HG03097 (cell line): Measurements from ENCODE around the gene PDYN.
"Not testable (repeated sequence)": the region's sequence is repeated elsewhere in the genome, so short reads cannot be mapped to it uniquely, and the experiment has no call there.

ENCODE experiments used
- ATAC-seq: cut with Tn5 transposase; IDR thresholded peaks from one replicate; pipeline ENCODE4 v1.9.1; 2021; ENCODE audit not compliant: unreplicated experiment, low FRiP score

Gene PDYN

DNA sequence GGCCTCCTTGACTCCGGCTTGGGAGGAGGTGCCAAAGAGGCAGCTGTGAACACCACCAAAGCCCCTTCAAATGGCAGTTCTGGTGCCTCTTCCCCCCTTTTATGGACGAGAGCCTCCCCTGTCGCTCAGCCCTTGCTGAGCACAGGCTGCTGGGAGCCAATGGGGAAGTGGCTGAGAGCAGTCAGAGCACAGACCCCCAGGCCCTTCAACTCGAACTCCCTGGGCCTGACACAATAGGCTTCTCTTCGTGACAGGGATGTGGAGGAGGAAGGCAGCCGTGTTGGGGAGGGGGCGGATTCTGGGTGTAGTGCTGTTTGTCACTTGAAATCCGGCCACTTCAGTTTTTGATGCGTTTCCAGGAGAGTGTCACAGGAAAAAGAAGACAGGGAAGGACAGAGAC is at the start of gene PDYN:
Gene PDYN, minus strand, starts transcription at position 73 of the 400 bp plus-strand sequence. CDS start 10,974 bp downstream, outside the sequence.
- ATAC-seq: no peak

- ATAC-seq: no peak
Measured at GRCh38 chr20:2042400-2042799, 48.5 kb upstream of the PDYN start.

GRCh38 chr20:2038161-2038560 is 44.3 kb upstream of the PDYN start:
- no peak for ATAC-seq

GRCh38 chr20:2037296-2037914 is 43.5 kb upstream of the PDYN start:
- ATAC-seq: no peak

DNA sequence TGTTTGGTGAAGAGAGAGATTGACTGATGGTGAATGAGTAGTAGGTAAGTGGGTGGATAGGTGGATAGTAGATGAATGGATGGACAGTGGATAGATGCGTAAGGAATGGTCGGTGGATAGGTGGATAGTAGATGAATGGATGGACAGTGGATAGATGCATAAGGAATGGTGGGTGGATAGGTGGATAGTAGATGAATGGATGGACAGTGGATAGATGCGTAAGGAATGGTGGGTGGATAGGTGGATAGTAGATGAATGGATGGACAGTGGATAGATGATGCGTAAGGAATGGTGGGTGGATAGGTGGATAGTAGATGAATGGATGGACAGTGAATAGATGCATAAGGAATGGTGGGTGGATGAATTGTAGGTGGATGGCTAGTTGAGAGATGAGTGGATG is 42.5 kb upstream of the PDYN start:
- ATAC-seq: not testable (repeated sequence)

DNA sequence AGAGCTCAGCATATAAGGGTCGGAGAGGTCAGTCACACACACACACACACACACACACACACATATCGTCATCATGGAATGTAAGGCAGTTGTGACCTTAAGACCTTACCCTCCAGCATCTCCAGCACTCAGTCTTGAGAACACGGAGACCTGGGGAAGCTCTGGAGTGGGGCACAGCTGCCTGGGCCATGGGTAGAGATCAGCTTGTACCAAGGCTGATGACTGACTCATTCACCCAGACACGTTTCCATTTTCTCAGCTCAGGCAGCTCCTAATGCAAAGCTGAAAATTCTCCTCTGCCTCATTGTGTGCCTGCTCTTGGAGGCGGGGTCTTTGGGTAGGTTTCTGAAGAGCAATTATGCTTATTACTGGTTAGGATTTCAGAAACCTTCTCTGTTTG is 38.3 kb upstream of the PDYN start:
- no peak for ATAC-seq

- ATAC-seq: no peak
Measured at GRCh38 chr20:2026514-2026913, 32.7 kb upstream of the PDYN start.

GRCh38 chr20:2026004-2026403 is 32.1 kb upstream of the PDYN start:
- no peak for ATAC-seq

DNA sequence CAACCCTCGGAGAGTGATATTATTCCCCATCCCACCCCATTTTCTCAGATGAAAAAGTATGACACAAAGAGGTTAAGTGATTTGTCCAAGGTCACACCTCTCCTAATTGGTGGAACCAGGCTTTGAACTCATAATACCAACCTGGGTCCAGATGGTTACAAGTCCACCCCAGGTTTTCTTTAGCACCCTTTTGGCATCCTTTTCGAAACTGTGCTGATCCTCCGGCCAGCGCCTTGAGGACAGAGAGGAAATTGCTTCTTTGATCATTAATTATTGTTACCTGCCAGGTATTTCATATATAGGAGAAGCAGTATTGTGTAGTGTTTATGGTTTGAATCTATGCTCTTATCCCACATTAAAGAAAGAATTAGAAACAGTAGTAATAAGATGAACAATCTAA is 29.3 kb upstream of the PDYN start:
- ATAC-seq: no peak

DNA sequence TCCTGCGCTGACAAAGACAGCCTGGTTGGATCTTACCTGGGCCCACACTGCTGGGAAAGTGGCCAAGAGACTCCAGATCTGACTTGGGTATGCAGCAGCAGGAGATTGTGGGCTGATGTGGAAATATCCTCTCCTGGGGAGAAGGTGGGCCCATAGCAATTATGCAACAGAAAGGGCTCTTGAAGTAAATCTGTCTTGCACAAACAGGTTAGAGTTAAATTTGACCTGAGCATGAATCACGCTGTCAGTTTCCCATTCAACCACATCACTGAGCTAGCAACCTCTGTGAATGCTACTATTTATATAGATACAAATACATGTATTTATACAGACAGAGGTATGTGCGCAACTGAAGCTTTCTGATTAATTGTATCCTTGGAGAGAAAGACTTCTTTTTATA is 28.3 kb upstream of the PDYN start:
- no peak for ATAC-seq

DNA sequence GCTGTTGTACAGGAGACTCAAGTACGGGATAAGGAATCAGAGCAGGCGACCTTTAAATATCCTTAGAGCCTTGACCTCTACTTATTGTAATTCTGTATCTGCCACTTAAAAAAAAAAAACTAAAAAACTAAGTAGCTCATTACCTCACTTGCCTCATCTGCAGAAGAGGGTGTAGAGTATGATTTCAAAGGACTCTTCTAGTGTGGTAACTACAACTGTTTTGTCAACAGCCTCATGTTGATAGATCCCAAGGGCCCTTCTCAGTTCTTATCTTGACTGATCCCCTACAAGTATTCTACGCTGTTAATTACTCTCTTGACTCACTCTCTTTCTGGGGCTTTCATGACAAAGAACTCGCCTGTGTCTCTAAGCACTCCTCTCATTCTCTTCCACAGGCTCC is 16.7 kb upstream of the PDYN start:
- no peak for ATAC-seq

DNA sequence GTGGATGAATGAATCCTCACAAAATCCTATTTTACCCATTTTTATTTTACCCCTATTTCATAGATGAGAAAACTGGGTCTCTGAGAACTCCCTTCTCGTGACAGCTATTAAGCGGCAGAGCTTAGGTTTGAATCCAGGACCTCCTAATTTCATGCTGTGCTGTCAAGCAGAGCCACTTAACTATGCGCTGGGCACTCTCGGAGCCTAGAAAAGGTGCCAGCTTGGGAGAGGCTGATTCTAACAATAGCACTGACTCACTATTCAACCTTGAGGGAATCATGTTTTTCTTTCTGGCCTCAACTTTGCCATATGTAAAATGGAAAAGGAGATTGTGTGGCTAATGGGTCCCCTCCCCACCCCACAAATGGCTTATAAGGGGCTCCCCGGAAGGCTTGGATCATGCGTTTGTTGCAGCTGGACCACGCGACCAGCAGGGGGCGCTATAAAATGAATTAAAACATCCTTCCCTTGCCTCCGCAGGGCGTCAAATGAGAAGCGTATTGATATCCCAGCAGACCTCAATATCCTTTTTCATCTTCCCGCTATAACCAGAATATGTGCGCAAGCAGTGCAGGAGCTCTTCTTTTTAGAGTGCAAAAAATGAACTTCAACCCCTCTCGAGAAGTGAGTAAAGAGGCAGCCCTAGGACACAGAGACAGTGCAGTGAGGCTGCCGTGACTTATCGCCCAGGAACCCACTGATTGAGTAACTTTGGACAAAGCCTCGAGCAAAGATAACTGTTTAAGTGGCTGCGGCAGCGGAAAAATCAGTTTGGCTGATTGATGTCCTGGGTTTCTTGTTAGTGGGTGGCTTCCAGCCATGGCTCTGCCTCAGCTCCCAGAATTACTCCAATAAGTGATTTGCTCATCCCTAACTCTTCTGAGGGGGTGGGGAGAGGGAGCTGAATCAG is 12.8 kb upstream of the PDYN start:
- ATAC-seq: no peak

DNA sequence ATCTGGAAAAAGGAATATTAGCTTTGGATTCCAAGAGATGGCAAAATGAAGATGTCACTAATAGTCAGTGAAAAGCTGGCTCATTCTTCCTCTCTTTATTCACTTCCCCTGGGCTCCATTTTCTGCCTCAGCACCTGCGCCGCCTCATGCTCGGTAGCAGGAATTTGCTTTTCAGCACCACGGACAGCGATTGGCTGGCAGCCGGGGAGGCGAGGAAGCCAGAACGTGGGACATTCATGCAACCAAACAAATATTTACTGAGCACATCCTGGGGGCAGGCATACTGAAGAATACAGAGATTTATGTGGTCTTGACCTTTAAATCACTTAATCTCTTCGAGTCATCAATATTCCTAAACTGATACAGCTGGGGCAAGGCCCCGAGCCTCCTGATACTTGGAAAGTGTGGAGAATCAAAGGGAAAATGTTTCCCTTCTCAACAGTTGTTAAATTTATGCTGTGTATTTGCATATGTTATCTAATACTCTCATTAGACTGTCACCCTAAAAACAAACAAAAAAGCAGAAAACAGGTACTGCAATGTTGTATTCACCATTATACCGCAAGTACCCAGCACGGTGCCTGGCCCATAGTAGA is 12.1 kb upstream of the PDYN start:
- no peak for ATAC-seq

- no peak for ATAC-seq
Measured at GRCh38 chr20:2005359-2005758, 11.5 kb upstream of the PDYN start.

- ATAC-seq: no peak
Measured at GRCh38 chr20:2004171-2004570, 10.3 kb upstream of the PDYN start.

GRCh38 chr20:2002365-2002764 is 8.5 kb upstream of the PDYN start:
- no peak for ATAC-seq

- no peak for ATAC-seq
Measured at GRCh38 chr20:2001119-2001518, 7.3 kb upstream of the PDYN start.

DNA sequence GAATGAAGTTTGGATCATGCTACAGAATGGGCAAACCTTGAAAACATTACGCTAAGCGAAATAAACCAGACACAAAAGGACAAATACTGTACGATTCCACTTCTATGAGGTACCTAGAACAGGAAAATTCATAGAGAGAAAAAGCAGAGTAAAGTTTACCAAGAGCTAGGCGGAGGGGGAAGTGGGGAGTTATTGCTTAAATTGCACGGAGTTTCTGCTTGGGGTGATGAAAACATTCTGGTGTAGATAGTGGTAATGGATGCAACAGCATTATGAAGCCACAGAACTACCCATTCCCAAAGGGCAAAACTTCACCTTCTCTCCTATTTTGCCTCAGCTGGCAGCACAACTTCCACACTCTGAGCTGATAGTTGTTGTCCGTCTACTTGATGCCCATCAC is 6.4 kb upstream of the PDYN start:
- ATAC-seq: no peak

DNA sequence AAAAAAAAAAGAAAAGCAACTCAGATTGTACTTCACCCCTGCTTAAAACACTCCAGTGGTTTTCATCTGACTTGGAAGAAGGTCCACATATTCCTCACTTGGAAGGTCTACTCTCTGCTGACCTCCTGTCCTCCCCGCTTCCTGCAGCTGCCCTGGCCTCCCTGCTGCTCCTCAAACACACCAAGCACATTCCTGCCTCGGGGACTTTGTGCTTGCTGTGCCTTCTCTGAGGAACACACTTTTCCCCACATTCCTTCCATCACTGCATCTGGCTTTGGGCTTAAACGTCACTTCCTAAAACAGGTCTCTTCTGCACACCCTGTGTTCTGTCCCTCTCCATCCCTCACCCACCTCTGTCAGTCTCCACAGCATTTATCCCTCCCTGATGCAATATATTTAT is 4.9 kb upstream of the PDYN start:
- no peak for ATAC-seq

DNA sequence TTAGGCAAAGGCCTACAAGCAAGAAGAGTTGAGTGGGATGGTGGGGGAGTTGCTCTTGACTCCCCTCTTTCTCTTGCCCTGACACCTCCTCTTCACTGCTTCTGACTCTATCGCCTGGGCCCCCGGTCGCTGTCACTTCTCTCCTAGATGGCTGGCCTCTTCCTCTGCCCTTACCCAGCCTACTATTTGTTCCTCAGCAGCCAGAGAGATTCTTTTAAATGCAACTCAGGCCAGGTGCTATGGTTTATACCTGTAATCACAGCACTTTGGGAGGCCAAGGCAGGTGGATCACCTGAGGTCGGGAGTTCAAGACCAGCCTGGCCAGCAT is 4.3 kb upstream of the PDYN start:
- ATAC-seq: no peak

DNA sequence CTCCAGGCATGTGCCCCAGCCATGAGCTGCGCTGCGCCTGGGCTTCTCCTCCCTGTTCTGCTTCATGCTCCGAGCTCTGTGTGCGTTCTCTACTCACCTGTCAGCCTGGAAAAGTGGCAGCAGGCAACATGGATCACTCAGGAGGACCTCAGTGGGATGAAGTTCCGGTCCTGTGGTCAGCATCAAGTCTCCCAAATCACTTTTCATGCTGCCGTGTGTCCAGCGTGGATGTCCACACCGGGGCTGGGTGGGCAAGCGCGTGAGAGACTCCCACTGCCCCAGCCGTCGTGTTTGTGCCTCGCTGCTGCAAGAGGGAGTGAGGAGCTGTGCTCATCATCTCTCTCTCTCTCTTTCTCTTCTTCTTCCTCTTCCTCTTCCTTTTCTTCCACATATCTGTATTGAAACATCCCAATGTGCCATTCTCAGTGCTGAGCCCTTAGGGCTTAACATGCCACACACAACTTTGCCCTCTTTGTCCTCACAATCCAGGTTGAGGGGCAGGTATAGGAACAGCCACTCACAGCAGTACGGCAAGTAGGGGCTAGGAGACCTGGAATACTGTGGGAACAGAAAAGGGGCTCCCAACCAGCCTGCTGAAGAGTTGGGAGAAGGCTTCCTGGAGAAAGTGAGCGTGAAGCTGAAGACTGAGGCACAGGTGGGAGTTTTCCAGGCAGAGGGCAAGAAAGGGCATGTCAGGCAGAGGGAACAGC is 3.8 kb upstream of the PDYN start:
- ATAC-seq: no peak
